ENCODE results near the gene DRD1.

DNA sequence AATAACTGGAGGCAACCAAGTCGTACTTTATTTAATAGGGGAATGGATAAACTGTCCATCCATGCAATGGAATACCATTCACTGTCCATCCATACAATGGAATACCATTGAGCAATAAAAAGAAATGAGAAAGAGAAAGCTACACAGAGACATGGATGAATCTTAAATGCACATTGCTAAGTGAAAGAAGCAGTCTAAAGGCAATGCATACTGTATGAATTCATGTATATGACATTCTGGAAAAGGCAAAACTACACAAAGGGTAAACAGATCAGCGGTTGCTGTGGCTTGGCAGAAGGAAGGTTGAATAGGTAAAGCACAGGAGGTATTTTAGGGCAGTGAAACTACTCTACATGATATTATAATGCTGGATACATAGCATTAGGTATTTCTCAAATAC lies 16.2 kb downstream of the DRD1 start:
- TF ChIP-seq EZH2 (IDR thresholded peaks at IDR 0.05; ENCODE audit: borderline replicate concordance, low read length) (no peak), CTCF (conservative IDR thresholded peaks at IDR 0.05 in 1 of 2, IDR thresholded peaks at IDR 0.05 in 1 of 2; ENCODE audit: extremely low read depth in 1 of 2, insufficient read depth in 1 of 2, low read depth in 1 of 2, low read length in 2 of 2) (no peak)

Data from mammary epithelial cell (primary cell).